ENCODE data around the gene ACTR3. TPM values are rescaled to one million over a fixed set of nuclear protein-coding genes. Genes with fewer than 3 reads are reported as not detected.

Gene ACTR3
- total and polyA plus RNA-seq, 2 of the 4 experiments (the other 2 are of a cell fraction): 246 to 307 TPM

GRCh38 chr2:113846429-113846828, 43.5 kb upstream of the ACTR3 start:
- no peak overlapping the region for H2AK5ac ChIP-seq (ENCODE audit: low read depth, low read length)
- ATAC-seq (ENCODE audit: low read depth) (no peak), DNase-seq (no peak)
- dilution Hi-C loops (cut with HindIII; ENCODE audit: low sequenced_read_pairs, unreplicated experiment) (no loop called here), in situ Hi-C loops (cut with MboI; ENCODE audit: low sequenced_read_pairs) (no loop called here), intact Hi-C loops (cut with micrococcal nuclease) (no loop called here)
- H3K36me3 ChIP-seq (ENCODE audit: control insufficient read depth, insufficient read depth, low read length): no peaks in the 10 kb centered on the region
- H4K8ac ChIP-seq (ENCODE audit: low read depth in 2 of 2, low read length in 2 of 2): no peak overlapping the region
- H3K27ac ChIP-seq (ENCODE audit: insufficient read depth, low read length): no peak overlapping the region
- no peak overlapping the region for H3K14ac ChIP-seq (replicated peaks; ENCODE audit: low read depth, low read length)
- no peak overlapping the region for H3K18ac ChIP-seq (ENCODE audit: low read depth, low read length)
- H3K23ac ChIP-seq (ENCODE audit: low read depth, low read length): no peak overlapping the region
- no peaks in the 10 kb centered on the region for H3K9me1 ChIP-seq (ENCODE audit: insufficient read depth, low read length)
- H3K4me1 ChIP-seq (ENCODE audit: control insufficient read depth, insufficient read depth, low read length): peaks cover 3% of the 10 kb centered on the region; the same call in 1 of the 2 replicates
- H4K91ac ChIP-seq (ENCODE audit: insufficient read depth, low read depth, low read length): no peak overlapping the region
- H3K56ac ChIP-seq (ENCODE audit: extremely low read depth, insufficient read depth, low read length): no peak overlapping the region
- H3K4me3 ChIP-seq (ENCODE audit: insufficient read depth, low read depth, low read length): no peak overlapping the region
- no peaks in the 10 kb centered on the region for H3K9me3 ChIP-seq (ENCODE audit: control insufficient read depth, insufficient read depth, low read length)
- no TSS peak for BruUV-seq (replicated peaks)
- ChIA-PET CTCF (interaction anchor here (1.1 kb wide), 1 partner anchor 9 kb away, joined by 3 read pairs; no protein-coding TSS in a partner anchor), POLR2A (ENCODE audit: unreplicated experiment) (no interaction called here)
- H2BK20ac ChIP-seq (ENCODE audit: low read depth, low read length): no peak overlapping the region
- no peaks in the 10 kb centered on the region for H3K79me1 ChIP-seq (ENCODE audit: low read depth in 1 of 2, low read length in 2 of 2)
- H4K20me1 ChIP-seq (ENCODE audit: insufficient read depth, low read length): no peaks in the 10 kb centered on the region
- no peak overlapping the region for H2AFZ ChIP-seq (replicated peaks; ENCODE audit: low read length, poor library complexity)
- TF ChIP-seq MAZ (IDR thresholded peaks at IDR 0.05; ENCODE audit: borderline replicate concordance, low read depth, low read length): no peak
- TF ChIP-seq USF2 (IDR thresholded peaks at IDR 0.05; ENCODE audit: low read depth, low read length): no peak
- no peak for TF ChIP-seq MAFK (IDR thresholded peaks at IDR 0.05; ENCODE audit: low read depth, low read length)
- TF ChIP-seq CTCF (conservative IDR thresholded peaks at IDR 0.05; ENCODE audit: low read depth, low read length): no peak
- TF ChIP-seq RAD21 (IDR thresholded peaks at IDR 0.05; ENCODE audit: low read length): no peak
- no peak for TF ChIP-seq CHD1 (IDR thresholded peaks at IDR 0.05; ENCODE audit: low read depth, low read length)
- H2AK9ac ChIP-seq (replicated peaks; ENCODE audit: low read depth, low read length, poor library complexity): no peak overlapping the region
- no peak overlapping the region for H4K5ac ChIP-seq (ENCODE audit: low read depth, low read length)
- no peak overlapping the region for H2BK5ac ChIP-seq (ENCODE audit: low read depth, low read length, poor library complexity, severe bottlenecking)
- no peak overlapping the region for H3K9ac ChIP-seq (ENCODE audit: low read depth, low read length)
- H2BK120ac ChIP-seq (ENCODE audit: low read depth, low read length): no peak overlapping the region
- H3K4me2 ChIP-seq (ENCODE audit: low read depth, low read length): no peak overlapping the region
- H3K27me3 ChIP-seq (ENCODE audit: control insufficient read depth, insufficient read depth, low read length): no peaks in the 10 kb centered on the region
- no peak overlapping the region for H3K4ac ChIP-seq (ENCODE audit: low read depth, low read length)
- no peak overlapping the region for H2BK15ac ChIP-seq (ENCODE audit: low read depth, low read length)
- no CpG with 5 or more reads among the region's 2 CpGs for WGBS, 2 experiments (ENCODE audit: extremely low coverage in 2 of 2, insufficient read length in 1 of 2)
